D721Med (cell line): ENCODE results near the gene FOXO6.

Experiments used
- DNase-seq: peaks from one replicate; pipeline ENCODE4 v3.0.0; 2011; ENCODE audit warnings: low spot score; ENCODE audit not compliant: insufficient read length
- FAIRE-seq: peaks from 2 replicates; lab custom pipeline; 2011; peaks lifted over from hg19 to GRCh38; lab: Jason Lieb, UNC
- CTCF ChIP-seq: IDR thresholded peaks from 2 replicates; pipeline ENCODE4 v1.5.1; 2012; ENCODE audit warnings: mild to moderate bottlenecking, control low read depth; ENCODE audit not compliant: insufficient read depth; ENCODE audit errors: missing control alignments

Gene FOXO6

GRCh38 chr1:41354956-41355355, 6.3 kb upstream of the FOXO6 start:
- FAIRE-seq (no peak), DNase-seq (no peak)
- no peak for TF ChIP-seq CTCF

- no peak for TF ChIP-seq CTCF
- FAIRE-seq (no peak), DNase-seq (no peak)
Measured at GRCh38 chr1:41355356-41355755, 5.9 kb upstream of the FOXO6 start.

GRCh38 chr1:41355761-41356160, 5.5 kb upstream of the FOXO6 start:
- no peak for TF ChIP-seq CTCF
- FAIRE-seq: no peak
- no peak for DNase-seq

GRCh38 chr1:41356752-41357151, 4.5 kb upstream of the FOXO6 start:
- no peak for TF ChIP-seq CTCF
- no peak for DNase-seq
- FAIRE-seq: no peak

GRCh38 chr1:41357451-41358101, 3.7 kb upstream of the FOXO6 start:
- no peak for FAIRE-seq
- no peak for DNase-seq
- no peak for TF ChIP-seq CTCF

- FAIRE-seq: no peak
- no peak for DNase-seq
- no peak for TF ChIP-seq CTCF
Measured at GRCh38 chr1:41358131-41359021, 2.9 kb upstream of the FOXO6 start.
